ENCODE data around the gene VILL. TPM values are rescaled to one million over a fixed set of nuclear protein-coding genes. Genes with fewer than 3 reads are reported as not detected.
"Not testable (repeated sequence)": the region's sequence is repeated elsewhere in the genome, so short reads cannot be mapped to it uniquely, and the experiment has no call there.

Gene VILL
- total RNA-seq, 2 donors from 2014 or later = 3.4 to 5.9 TPM

DNA sequence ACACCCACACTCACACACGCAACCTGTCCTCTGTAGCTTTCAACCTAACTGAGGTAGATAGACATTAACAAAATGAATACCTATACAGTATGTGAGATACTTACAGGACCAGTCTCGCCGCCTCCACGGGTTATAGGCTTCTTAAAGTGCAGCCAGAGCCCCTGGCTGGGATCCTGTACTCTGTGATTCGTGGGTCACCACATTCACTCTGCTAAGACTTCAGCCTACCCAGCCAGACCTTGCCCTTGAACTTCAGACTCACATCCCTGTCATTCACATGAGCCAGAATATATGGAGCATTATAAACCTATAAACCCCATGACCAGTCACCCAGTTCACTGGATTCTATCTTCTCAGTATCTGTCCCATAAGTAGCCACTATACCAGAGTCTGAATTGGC, 49.8 kb downstream of the VILL start:
- DNase-seq (ENCODE audit: low spot score) = no peak
- intact Hi-C loops (cut with DNase I) = no loop called here

DNA sequence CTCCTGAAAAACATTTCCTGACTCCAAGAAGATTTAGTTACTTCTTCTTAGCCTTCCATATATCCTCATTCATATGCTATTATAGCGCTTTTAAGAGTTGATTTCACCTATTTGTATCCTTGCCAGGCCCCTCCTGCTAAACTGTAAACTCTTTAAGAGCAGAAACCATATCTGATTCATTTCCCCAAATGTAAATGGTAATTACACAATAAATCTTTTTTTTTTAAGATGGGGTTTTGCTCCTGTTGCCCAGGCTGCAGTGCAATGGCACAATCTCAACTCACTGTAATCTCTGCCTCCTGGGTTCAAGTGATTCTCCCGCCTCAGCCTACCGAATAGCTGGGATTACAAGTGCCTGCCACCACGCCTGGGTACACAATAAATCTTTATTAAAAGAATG, 52.9 kb downstream of the VILL start:
- no peak for DNase-seq (ENCODE audit: low spot score)
- intact Hi-C loops (cut with DNase I) = no loop called here

DNA sequence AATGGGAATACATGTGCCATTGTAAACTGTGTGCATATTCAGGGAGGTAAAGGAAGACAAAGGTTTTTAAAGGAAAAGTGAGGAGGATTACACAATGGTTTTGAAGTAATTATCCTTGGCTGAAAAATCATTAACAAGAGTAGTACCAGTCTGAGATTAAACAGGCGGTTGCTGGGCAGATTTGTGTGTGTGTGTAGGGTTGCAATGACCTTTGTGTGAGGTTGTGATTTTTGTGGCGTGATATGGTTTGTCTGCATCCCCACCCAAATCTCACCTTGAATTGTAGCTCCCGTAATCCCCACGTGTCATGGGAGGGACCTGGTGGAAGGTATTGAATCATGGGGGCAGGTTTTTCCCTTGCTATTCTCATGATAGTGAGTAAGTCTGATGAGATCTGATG, 55.4 kb downstream of the VILL start:
- intact Hi-C loops (cut with DNase I) = no loop called here
- no peak for DNase-seq (ENCODE audit: low spot score)

DNA sequence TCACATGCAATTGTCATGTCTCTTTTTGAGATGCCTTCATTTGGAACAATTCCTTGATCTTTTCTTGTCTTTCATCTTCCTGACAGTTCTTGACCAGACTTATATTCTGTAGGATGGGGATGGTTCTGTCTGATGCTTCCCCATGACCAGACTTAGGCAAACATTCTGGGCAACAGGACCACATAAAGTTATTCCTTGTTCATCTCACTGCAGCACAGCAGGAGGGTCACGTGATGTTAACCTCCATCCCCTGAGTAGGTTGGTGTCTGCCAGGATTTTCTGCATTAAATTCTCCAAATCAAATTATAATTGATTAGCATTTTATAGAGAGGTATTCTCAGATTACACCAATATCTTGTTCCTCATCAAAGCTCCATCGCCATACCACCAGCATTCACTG, 56.2 kb downstream of the VILL start:
- intact Hi-C loops (cut with DNase I) = no loop called here
- no peak for DNase-seq (ENCODE audit: low spot score)

DNA sequence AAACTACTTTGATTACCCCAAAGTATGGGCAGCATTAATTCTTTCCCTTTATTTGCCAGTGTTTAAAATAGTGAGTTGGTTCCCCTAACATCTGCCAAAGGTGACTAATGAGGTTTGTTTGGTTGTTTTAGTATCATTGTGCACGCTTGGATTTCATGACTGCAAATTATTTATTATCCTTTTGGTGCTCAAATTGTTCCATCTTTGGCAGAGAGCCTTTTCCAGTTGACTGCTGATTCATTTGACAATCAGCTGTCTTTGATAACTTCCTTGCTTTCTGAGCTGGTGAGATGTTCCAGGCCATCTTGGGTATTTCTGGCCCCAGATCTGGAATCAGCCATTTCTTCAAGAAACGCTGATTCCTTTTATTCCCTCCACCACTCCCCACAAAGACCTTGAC, 57.3 kb downstream of the VILL start:
- intact Hi-C loops (cut with DNase I) = no loop called here
- no peak for DNase-seq (ENCODE audit: low spot score)

DNA sequence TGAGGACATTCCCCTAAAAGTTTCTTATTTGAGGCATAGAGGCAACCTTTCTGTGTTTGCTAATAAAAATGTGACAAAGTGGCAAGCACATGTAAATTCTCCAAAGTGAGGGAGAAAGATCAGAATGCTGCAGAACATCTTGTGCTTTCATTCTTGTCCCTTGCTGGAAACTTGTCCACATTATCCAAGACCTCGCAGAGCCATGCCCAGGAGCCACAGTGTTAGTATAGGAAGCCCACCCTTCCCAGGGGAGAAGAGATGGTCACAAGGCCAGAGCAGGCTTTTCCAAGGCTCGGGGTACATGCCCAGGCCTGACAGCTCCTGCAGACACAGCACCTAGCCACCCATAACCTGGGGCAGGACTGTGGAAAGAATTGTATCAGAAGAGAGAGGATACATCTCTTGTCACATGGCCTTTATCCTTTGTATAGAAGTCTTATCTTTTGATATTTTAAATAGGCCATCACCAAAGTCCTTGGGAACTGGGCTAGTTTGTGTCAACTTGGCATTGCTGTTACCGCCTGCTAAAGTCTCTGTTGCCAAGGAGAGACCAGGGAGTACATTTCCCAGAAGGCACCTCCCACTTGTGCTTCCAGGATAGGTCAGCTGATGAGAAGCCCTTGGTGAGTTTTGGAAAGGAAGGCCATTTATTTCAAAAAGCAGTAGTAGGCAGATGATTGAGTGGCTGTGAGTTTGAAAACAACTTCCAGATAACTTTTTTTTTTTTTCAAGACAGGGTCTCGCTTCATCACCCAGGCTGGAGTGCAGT, 59.0 kb downstream of the VILL start:
- no peak for DNase-seq (ENCODE audit: low spot score)
- intact Hi-C loops (cut with DNase I) = no loop called here

DNA sequence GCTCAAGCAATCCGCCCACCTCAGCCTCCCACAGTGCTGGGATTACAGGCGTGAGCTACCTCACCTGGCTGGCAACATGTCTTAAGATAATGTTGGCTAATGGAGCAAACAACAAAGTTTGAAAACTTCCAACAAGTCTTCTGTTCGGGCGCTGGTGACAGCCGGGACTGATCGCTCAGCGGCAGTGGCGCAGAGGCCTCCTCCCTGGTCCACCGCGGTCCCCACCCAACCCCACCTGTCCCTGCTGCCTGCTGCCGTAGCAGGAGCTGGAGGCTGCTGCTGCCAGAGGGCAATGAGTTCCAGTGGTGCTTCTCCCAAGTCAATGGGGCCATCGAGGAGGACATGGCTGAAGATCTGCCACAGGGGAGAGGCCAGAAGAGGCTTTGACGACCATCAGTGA, 60.5 kb downstream of the VILL start:
- intact Hi-C loops (cut with DNase I) = no loop called here
- no peak for DNase-seq (ENCODE audit: low spot score)

DNA sequence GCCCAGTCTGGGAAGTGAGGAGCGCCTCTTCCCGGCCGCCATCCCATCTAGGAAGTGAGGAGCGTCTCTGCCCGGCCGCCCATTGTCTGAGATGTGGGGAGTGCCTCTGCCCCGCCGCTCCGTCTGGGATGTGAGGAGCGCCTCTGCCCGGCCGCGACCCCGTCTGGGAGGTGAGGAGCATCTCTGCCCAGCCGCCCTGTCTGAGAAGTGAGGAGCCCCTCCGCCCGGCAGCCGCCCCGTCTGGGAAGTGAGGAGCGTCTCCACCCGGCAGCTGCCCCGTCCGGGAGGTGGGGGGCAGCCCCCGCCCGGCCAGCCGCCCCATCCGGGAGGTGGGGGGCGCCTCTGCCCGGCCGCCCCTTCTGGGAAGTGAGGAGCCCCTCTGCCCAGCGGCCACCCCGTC, 62.7 kb downstream of the VILL start:
- intact Hi-C loops (cut with DNase I); DNase-seq (ENCODE audit: low spot score): not testable (repeated sequence)

DNA sequence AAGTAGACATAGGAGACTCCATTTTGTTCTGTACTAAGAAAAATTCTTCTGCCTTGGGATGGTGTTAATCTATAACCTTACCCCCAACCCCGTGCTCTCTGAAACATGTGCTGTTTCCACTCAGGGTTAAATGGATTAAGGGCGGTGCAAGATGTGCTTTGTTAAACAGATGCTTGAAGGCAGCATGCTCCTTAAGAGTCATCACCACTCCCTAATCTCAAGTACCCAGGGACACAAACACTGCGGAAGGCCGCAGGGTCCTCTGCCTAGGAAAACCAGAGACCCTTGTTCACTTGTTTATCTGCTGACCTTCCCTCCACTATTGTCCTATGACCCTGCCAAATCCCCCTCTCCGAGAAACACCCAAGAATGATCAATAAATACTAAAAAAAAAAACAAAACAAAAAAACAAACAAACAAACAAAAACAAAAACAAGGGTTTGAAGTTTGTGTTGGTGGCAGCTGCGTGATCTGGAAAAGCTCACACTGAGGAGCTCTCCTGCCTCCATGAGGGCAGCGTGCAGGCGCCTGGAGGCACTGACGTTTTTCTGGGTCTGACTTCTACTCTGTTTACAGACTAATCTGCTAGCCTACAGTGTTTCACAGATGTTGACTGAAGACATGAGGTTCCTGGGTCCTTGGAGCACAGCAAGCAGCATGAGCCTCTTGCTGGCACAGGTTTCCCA, 63.4 kb downstream of the VILL start:
- intact Hi-C loops (cut with DNase I); DNase-seq (ENCODE audit: low spot score): not testable (repeated sequence)

DNA sequence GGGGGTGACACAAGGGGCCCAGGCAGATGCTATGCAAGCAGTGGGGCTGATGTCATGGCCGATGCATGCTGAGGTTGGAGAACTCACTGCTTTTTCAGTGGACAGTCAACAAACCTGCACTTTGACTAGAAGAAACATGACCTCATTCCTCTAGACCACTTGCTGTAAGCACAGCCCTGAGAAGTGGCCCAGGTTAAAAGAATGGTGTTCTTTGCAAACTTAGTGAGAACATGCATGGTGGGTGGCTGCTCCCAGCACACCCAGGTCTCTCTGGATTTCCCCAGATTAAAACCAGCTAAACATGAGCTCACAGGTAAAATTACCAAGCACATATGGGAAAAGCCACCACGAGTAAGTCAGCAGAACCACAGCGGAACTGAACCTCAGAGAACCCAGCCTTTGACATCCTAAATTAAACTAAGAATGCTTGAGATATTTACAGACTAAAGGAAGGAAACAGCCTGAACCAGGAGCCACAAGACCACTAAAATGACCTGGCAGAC, 64.0 kb downstream of the VILL start:
- intact Hi-C loops (cut with DNase I) = no loop called here
- no peak for DNase-seq (ENCODE audit: low spot score)

Small RNA genes within 50 kb of the gene (microRNA-seq; reads per million reads assigned to microRNA genes)
- gene MIR26A1 (ENCODE audit: borderline microRNAs expressed in 2 of 2) = 20.9 to 21.6 reads per million in 2 donors

Other genes with a start within 250 kb of the VILL start
- 10 to 100 TPM; 41.3 to 45.7 TPM for gene CTDSPL, start 128.9 kb upstream of the VILL start, total RNA-seq
- gene PLCD1, start 38.9 kb downstream of the VILL start, total RNA-seq = 10 to 100 TPM; 32.5 to 40.9 TPM
- under 1 TPM; 0.14 to 0.51 TPM for gene DLEC1, start 48.4 kb downstream of the VILL start, total RNA-seq
- 10 to 100 TPM; 29.8 to 41.9 TPM for gene ACAA1, start 146.3 kb downstream of the VILL start, total RNA-seq
- 10 to 100 TPM; 24.7 to 26.3 TPM for gene MYD88, start 147.9 kb downstream of the VILL start, total RNA-seq
- 10 to 100 TPM; 30.4 to 52.3 TPM for gene OXSR1, start 174.8 kb downstream of the VILL start, total RNA-seq

Data from posterior vena cava (tissue), 2 donors.